Left kidney (tissue), 2 donors: Measurements from ENCODE around the gene CRYBG1. TPM values are rescaled to one million over a fixed set of nuclear protein-coding genes. Genes with fewer than 3 reads are reported as not detected.

Experiments
- DNase-seq: peaks from one replicate; pipeline ENCODE4 v3.0.0-alpha.2; 2013
- polyA plus RNA-seq: library from polyadenylated mRNA; unstranded; fragments of 120-200 nt; gene quantifications from one replicate; pipeline ENCODE4 v1.2.1, GENCODE V29; 2013; ENCODE audit not compliant: insufficient read length

CRYBG1 gene
- polyA plus RNA-seq, 1 donor = 32.4 TPM

GRCh38 chr6:106458021-106458986, 97.8 kb downstream of the CRYBG1 start:
- DNase-seq = no peak

- no peak for DNase-seq
Measured at GRCh38 chr6:106460481-106460880, 100.0 kb downstream of the CRYBG1 start.

GRCh38 chr6:106461084-106461483, 100.6 kb downstream of the CRYBG1 start:
- DNase-seq = no peak

GRCh38 chr6:106462923-106463557, 102.5 kb downstream of the CRYBG1 start:
- DNase-seq = no peak

- DNase-seq = no peak
Measured at GRCh38 chr6:106466211-106466610, 105.7 kb downstream of the CRYBG1 start.

- DNase-seq = no peak
Measured at GRCh38 chr6:106468935-106469334, 108.4 kb downstream of the CRYBG1 start.

- DNase-seq = no peak
Measured at GRCh38 chr6:106469882-106470281, 109.4 kb downstream of the CRYBG1 start.

GRCh38 chr6:106470316-106470715, 109.8 kb downstream of the CRYBG1 start:
- DNase-seq = no peak

- DNase-seq = no peak
Measured at GRCh38 chr6:106470811-106471210, 110.3 kb downstream of the CRYBG1 start.

- DNase-seq = no peak
Measured at GRCh38 chr6:106473812-106474211, 113.3 kb downstream of the CRYBG1 start.

- no peak for DNase-seq
Measured at GRCh38 chr6:106474466-106474865, 113.9 kb downstream of the CRYBG1 start.

- no peak for DNase-seq
Measured at GRCh38 chr6:106475284-106475683, 114.8 kb downstream of the CRYBG1 start.

- DNase-seq = no peak
Measured at GRCh38 chr6:106476331-106477105, 116.0 kb downstream of the CRYBG1 start.

- DNase-seq = no peak
Measured at GRCh38 chr6:106477146-106477545, 116.6 kb downstream of the CRYBG1 start.

GRCh38 chr6:106477790-106478189, 117.3 kb downstream of the CRYBG1 start:
- no peak for DNase-seq

- no peak for DNase-seq
Measured at GRCh38 chr6:106486236-106486635, 125.7 kb downstream of the CRYBG1 start.

GRCh38 chr6:106488494-106489370, 128.2 kb downstream of the CRYBG1 start:
- DNase-seq = no peak

GRCh38 chr6:106490030-106490429, 129.5 kb downstream of the CRYBG1 start:
- no peak for DNase-seq

- DNase-seq = no peak
Measured at GRCh38 chr6:106490436-106490835, 129.9 kb downstream of the CRYBG1 start.

GRCh38 chr6:106490974-106491373, 130.5 kb downstream of the CRYBG1 start:
- DNase-seq = no peak

- DNase-seq = no peak
Measured at GRCh38 chr6:106495014-106495413, 134.5 kb downstream of the CRYBG1 start.

- DNase-seq = no peak
Measured at GRCh38 chr6:106496823-106497222, 136.3 kb downstream of the CRYBG1 start.
